ENCODE data around the gene HERC3. TPM values are rescaled to one million over a fixed set of nuclear protein-coding genes. Genes with fewer than 3 reads are reported as not detected.
"Not testable (repeated sequence)": the region's sequence is repeated elsewhere in the genome, so short reads cannot be mapped to it uniquely, and the experiment has no call there.

Gene HERC3
- polyA plus RNA-seq, 3 donors = 3.7 to 8.5 (median 7.2) TPM

DNA sequence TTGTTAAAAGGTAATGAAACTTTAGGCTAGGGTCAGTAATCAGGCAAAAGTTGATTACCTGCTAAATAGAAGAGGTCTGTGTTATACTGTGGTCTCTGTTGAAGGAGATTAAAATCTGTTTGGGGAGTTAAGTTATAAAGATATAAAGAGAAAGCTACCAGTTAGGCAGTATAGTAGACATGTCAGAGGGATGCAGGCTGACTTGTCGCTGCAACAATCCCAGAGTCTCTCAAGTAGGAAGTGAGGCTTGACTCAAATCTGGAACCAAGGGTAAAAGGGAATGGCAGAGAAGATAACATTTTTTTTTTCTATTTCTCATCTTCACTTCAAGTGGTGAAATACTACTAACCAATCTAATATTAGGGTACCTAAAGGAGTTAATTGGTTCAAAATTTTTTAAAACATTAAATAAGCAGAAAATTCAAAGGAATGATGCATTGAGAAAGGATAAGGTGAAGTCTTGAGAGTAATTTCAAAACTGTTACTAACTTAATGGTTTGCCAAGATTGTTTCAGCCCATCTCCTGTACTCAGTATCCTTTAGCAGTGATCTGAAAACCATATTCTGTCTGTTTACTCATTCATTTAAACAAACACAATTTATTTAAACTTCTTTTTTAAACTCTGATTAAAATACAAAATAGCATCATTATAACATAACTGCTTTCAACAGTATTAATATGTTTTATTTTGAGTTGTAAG lies 12.8 kb downstream of the HERC3 start:
- WGBS, 3 donors = 75 to 96% (median 92%) methylated on average over 1 of the region's 1 CpG
- no peak overlapping the region for H3K27ac ChIP-seq (ENCODE audit: low read depth, low read length)

DNA sequence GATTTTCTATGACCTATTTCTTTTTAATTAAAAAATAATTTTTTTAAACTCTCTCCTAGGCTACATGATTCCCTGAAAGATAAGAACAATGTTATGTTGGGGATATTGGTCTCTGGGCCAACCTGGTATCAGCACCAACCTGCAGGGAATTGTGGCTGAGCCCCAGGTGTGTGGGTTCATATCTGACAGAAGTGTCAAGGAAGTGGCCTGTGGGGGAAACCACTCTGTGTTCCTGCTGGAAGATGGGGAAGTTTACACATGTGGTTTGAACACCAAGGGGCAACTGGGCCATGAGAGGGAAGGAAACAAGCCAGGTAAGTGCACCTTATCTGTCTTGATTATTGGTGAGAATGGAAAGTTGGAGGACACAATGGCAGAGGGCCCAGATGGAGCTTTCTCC lies 13.5 kb downstream of the HERC3 start:
- no peak overlapping the region for H3K27ac ChIP-seq (ENCODE audit: low read depth, low read length)

DNA sequence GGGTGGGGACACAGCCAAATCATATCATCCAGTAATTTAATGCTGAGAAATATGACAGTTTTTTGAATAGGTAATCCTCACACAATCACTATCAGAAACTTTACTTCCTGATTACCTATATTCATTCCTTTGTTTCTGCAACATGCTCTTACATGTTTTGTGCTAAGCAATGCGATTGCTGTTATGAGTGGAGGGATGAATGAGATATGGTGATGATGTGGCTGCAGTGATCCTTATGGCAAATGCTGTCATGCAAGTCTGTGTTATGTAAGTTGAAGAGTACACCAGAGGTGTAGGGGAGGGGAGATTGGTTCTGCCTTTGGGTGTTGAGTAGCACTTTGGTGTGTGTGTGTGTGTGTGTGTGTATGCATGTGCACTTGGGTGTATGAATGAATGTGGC lies 14.6 kb downstream of the HERC3 start:
- 97 to 98% (median 98%) methylated on average over 1 of the region's 1 CpG for WGBS, 3 donors
- H3K27ac ChIP-seq (ENCODE audit: low read depth, low read length) = no peak overlapping the region

DNA sequence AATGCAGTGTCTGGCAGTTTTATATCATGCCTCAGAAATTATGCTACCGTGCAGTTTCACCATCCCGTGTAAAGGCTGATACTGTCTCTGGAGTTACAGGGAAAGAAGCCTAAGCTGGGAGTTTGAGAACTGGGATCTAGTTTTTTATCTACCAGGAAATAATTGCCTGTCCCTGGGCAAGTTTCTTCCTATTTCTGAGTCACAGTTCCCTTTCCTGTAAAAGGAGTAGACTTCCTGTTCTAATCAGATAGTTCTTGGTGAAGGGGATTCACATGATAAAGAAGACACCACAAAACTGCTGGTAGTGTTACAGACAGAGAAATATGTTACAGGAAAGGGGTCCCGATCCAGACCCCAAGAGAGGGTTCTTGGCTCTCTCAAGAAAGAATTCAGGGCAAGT lies 17.1 kb downstream of the HERC3 start:
- 77 to 93% (median 81%) methylated on average over 3 of the region's 3 CpGs for WGBS, 3 donors
- H3K27ac ChIP-seq (ENCODE audit: low read depth, low read length) = no peak overlapping the region

DNA sequence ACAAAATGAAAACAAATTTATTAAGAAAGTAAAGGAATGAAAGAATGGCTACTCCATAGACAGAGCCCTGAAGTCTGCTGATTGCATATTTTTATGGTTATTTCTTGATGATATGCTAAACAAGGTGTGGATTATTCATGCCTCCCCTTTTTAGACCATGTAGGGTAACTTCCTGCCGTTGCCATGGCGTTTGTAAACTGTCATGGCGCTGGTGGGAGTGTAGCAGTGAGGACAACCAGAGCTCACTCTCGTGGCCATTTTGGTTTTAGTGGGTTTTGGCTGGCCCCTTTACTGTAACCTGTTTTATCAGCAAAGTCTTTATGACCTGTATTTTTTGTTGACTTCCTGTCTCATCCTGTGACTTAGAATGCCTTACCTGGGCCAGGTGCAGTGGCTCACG lies 17.5 kb downstream of the HERC3 start:
- 92 to 97% (median 95%) methylated on average over 5 of the region's 5 CpGs for WGBS, 3 donors
- not testable (repeated sequence) for H3K27ac ChIP-seq (ENCODE audit: low read depth, low read length)

DNA sequence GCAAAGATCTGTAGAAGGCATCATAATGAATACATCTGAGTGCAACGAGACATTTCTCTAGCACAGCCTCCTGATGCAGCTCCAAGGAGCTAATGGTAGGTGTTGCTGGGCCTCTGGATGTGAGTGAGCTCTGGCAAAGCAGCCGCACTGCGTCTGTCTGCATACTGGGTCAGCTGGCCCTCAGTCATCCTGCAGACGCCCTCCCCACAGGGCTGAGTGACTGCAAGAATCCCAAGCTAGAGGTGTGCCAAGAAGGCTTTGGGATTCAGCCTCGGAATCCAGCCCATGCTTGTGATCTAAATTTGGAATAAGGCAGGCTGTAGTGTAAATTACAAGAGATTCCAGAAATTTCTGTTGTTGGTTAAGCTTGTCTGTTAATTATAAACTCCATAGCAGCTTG lies 18.5 kb downstream of the HERC3 start:
- 44 to 64% (median 52%) methylated on average over 5 of the region's 5 CpGs for WGBS, 3 donors
- no peak overlapping the region for H3K27ac ChIP-seq (ENCODE audit: low read depth, low read length)

DNA sequence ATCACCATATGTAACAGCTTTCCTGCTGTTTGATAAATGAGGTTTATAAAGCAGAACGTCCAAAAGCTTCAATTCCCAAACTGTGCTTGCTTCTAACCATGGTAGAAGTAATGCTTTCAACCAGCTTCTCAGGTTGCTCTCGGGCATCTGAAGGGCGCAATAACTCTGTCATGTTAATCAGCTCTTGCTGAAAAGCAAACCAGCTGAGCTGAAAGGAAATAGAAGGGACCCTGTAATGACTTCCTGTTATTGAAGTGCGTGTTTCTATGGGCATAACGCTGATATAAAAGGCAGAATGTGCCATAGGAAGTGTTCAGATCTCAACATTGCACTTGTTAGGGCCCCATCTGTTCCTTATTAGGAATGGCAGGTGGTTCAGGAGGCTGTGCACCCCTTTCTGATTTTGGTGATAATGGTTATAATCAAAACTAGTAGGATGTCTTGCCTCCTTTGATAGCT lies 21.2 kb downstream of the HERC3 start:
- no peak overlapping the region for H3K27ac ChIP-seq (ENCODE audit: low read depth, low read length)
- WGBS, 3 donors = 24 to 42% (median 30%) methylated on average over 5 of the region's 5 CpGs

DNA sequence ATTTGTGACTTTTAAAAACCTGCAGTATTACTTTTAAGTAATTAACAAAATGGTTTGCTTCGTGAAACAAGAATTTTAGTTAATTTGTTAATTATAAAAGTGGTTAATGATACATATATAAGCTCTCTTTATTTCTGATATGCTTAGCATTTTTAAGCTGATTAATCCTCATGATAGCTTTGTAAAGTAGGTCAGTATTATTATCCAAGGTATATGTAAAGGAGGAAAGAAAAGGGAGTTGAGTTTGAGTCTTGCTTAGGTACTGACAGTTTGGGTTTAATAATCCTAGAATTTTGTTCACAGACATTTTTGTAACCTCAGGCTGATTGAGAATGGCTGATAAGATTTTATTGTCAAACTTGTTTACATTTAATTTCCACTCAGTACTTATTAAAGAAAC lies 21.8 kb downstream of the HERC3 start:
- 84 to 96% (median 93%) methylated on average over 1 of the region's 1 CpG for WGBS, 3 donors
- H3K27ac ChIP-seq (ENCODE audit: low read depth, low read length) = no peak overlapping the region

DNA sequence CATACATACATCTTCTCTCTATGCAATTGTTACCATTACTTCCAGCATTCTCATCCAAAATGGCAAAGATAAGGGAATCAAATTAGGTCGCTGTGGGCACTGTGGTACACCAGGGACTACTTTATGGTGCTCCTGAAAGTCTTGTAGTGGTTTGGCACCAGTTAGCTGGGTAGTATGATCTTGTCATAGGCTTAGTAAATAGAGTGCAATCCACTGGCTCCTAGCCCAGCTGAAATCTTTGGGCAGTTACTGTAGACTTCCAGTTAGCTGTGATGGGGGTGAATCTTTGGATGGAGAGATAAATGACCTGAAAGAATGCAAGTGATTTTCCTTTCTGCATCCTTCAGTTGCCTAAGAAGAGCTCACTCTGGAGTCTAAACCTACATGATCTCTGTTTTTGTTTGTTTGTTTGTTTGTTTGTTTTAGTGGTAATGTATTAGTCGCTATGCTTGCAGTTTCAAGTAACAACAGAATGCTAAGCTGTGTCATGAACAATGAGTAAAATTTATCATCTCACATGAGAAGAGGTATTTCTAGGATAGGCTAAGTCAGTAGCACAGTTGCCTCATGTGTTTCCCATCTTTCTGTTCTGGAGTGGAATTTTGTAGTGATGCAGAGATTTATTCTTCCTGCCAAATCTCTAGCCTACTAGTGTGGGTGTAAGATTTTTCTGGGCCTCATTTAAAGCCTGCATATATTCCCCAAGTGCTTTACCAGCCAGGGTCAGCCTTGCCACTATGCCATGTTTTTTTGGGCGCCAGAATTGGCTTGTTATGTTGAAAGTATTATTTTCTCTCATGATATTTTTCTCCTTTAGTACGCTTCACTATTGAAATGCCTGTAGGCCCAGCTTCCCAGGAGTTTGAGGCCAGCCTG lies 24.2 kb downstream of the HERC3 start:
- no peak overlapping the region for H3K27ac ChIP-seq (ENCODE audit: low read depth, low read length)
- WGBS, 3 donors = 92 to 94% (median 94%) methylated on average over 4 of the region's 4 CpGs

DNA sequence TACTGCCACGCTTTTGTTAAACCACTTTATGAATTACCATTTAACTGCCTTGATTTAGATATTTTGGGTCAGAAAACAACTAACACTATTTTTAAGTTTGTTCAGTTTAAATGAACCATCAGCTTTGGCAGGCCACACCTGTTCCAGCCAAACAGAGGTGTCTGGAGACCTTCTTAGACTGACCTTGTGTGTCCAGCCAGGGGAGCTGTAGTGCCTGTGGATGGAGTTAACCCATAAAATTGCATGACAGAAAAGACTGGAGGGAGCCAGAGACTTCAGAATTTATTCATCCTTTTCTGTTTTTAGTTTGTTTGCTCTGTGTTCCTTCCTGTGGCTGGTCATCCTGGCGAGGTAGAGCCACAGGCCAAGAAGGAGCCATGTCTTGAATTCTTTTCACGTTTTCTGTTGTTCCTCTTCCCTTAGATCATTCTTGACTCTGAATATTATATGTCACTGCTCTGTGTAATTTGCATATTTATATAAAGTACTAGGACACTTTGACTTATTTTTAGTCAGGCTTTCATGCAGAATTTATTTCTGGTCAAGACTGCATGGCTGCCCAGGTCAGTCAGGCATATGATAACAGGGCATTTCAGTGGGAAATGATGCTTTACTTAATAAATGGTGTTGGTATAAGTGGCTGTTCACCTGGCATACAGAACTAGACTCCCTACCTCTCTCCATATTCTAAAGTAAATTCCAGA lies 26.7 kb downstream of the HERC3 start:
- 90 to 91% (median 91%) methylated on average over 3 of the region's 3 CpGs for WGBS, 3 donors
- no peak overlapping the region for H3K27ac ChIP-seq (ENCODE audit: low read depth, low read length)

DNA sequence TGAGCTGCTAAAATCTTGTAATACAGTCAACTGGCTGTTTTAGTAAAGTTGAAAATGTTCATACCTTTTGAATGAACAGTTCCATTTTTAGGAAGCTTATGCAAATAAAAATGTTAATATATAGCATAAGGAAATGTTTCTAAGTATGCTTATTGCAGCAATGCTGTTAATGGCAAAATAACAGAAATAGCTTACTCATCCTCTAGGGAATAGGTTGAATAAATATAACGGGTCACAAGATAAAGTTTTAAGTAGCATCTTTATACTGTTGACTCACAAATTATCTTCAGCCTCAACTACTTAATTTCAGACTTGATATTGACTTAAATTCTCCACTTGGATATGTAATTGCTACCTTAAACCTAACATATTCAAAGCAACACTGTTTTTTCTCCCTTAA lies 27.7 kb downstream of the HERC3 start:
- no peak overlapping the region for H3K27ac ChIP-seq (ENCODE audit: low read depth, low read length)
- WGBS, 3 donors = 59 to 85% (median 63%) methylated on average over 1 of the region's 1 CpG

DNA sequence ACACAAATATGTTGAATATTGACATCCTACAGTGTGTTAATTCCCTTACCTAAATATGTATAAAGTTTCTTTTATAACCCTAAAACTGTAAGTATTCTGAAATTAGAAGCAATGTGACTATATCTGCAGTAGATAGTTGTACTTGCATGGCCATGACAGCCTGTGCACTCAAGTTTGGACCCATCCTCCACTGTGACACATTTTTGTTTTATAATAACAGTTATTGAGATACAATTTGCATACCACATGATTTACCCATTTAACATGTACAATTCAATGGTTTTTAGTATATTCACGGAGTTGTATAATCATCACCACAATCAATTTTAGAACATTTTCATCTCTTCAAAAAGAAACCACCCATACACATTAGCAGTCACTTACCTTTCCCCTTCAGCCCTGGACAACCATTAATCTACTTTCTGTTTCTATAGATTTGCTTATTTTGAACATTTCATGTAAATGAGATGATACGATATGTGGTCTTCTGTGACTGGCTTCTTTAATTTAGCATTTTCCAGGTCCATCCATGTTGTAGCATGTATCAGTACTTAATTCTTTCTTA lies 29.6 kb downstream of the HERC3 start:
- WGBS, 3 donors = 95 to 99% (median 99%) methylated on average over 2 of the region's 2 CpGs

DNA sequence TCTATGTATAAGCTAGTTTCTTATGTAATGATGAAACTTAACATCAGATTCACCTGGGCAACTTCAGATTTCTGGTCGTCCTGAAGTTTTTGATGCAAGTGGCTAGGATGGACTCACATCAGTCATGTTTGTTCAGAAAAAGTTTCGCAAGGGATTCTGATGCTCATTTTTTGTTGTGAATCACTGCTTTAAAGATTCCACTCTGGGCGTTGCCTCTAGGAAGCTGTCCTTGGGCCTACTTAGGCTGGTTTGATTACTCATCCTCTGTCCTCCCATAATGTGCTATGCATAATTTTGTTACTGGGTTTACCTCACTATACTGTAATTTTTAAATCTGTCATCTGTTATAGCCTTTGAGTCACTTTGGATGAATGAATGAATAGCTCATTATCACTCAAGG lies 30.8 kb downstream of the HERC3 start:
- H3K27ac ChIP-seq (ENCODE audit: low read depth, low read length) = no peak overlapping the region
- 86 to 96% (median 94%) methylated on average over 3 of the region's 3 CpGs for WGBS, 3 donors

More for the DNA sequence above, 29.6 kb downstream of the HERC3 start:
- no peak overlapping the region for H3K27ac ChIP-seq (ENCODE audit: low read depth, low read length)

DNA sequence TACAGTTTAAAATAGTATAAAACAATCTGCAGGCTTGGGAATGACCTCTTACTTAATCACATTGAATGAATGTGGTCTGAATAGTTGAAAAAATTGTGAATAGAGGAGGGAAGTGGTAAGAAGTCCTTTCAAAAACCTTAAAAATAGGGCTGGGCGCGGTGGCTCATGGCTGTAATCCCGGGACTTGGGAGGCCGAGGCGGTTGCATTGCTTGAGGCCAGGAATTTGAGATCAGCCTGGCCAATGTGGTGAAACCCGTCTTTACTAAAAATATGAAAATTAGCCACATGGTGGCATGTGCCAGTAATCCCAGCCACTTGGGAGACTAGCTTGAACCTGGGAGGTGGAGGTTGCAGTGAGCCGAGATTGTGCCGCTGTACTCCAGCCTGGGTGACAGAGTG lies 36.5 kb downstream of the HERC3 start:
- no peak overlapping the region for H3K27ac ChIP-seq (ENCODE audit: low read depth, low read length)
- WGBS, 3 donors = 94 to 97% (median 95%) methylated on average over 8 of the region's 8 CpGs

DNA sequence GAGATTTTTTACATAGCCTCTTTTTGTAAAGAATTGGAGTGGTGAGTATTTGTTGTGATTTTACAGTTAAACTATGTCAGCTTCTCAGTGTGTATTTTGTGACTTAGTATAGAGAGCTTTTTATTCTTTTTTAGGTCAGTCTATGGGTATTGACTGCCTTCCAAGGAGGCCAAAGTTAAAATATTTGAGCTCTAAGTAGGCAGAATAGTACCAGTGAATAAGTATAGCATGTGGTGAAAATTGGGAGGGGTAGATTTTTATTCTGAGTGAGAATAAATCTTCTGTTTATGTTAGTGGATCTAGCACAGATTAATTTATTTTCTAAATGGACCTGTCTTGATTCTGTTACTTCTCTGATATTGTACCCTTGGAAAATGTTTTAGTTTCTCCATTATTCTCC lies 37.5 kb downstream of the HERC3 start:
- H3K27ac ChIP-seq (ENCODE audit: low read depth, low read length) = no peak overlapping the region

DNA sequence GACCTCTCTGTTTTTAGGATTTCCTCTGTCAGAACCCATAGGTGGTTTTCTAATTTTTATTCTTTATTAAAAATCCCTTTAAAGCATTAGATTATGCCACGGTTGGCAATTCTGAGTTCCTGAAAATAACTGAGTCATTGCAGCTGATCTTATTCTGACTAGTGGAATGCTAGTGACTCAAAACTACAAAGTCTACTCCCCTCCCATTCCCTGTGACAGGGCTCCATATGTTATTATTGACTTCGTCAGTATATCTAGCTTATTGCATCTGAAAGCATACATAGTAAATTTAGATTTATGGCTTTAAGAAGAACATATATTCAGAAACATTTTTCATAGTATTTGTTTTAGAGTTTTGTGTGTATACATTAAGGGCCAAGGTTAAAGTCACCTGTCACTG lies 38.5 kb downstream of the HERC3 start:
- H3K27ac ChIP-seq (ENCODE audit: low read depth, low read length) = no peak overlapping the region
- WGBS, 3 donors = 71 to 96% (median 87%) methylated on average over 2 of the region's 2 CpGs

DNA sequence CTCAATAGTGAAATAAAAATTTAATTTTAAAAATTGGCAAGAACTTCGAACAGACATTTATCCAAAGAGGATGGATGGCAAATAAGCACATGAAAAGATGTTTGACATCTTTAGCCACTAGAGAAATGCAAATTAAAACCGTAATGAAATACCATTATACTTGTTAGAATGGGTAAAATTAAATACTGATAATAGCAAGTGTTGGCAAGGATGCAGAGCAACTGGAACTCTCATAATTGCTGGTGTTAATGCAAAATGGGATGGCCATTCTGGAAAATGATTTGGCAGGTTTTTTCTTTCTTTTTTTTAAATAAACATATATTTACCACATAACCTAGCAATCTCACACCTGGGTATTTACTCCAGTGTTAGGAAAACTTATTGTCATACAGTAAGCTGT lies 51.7 kb downstream of the HERC3 start:
- WGBS, 3 donors = 97 to 98% (median 98%) methylated on average over 2 of the region's 2 CpGs
- no peak overlapping the region for H3K27ac ChIP-seq (ENCODE audit: low read depth, low read length)

DNA sequence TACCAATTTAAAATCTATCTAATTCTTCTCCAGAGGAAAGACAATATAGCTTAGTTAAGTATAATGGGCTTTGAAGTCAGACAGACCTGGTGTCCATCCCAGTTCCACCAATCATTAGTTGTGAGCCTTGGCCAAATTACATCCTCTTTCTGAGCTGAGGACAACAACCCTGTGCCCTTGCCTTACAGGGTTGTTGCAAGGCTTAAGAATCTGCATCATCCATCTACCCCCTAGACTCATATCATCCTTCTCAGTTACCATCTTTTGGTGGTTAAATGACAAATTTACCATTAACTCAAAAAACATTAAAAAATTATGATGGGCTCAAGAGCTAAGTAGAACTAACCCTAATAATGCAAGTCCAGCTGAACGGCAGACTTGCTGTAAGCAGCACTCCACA lies 53.7 kb downstream of the HERC3 start:
- H3K27ac ChIP-seq (ENCODE audit: low read depth, low read length) = no peak overlapping the region
- 96 to 100% (median 96%) methylated on average over 1 of the region's 1 CpG for WGBS, 3 donors

Measured in adipose tissue (tissue), 3 donors.